Measurements from ENCODE around the gene MGRN1.

Gene MGRN1

DNA sequence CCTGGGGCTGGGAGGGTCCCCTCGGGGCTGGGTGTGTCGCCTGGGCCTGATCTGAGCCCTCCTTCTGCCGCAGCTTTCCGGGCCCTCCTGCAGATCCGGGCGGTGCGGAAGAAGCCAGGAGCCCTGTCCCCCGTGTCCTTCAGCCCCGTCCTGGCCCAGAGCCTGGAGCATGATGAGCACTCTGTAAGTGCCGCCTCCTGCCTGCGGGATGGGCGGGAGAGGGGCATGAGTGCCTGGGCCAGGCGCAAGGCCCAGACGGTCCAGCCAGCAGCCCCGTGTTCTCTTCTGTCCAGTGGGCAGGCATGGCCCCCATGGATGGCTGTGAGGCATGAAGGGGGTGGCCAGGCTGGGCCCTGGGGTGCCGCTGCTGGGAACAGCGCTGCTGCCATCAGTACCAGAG, 52.8 kb downstream of the MGRN1 start:
- TF ChIP-seq, protein P1, sequence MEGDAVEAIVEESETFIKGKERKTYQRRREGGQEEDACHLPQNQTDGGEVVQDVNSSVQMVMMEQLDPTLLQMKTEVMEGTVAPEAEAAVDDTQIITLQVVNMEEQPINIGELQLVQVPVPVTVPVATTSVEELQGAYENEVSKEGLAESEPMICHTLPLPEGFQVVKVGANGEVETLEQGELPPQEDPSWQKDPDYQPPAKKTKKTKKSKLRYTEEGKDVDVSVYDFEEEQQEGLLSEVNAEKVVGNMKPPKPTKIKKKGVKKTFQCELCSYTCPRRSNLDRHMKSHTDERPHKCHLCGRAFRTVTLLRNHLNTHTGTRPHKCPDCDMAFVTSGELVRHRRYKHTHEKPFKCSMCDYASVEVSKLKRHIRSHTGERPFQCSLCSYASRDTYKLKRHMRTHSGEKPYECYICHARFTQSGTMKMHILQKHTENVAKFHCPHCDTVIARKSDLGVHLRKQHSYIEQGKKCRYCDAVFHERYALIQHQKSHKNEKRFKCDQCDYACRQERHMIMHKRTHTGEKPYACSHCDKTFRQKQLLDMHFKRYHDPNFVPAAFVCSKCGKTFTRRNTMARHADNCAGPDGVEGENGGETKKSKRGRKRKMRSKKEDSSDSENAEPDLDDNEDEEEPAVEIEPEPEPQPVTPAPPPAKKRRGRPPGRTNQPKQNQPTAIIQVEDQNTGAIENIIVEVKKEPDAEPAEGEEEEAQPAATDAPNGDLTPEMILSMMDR (IDR thresholded peaks at IDR 0.05; ENCODE audit: low read depth, low read length): no peak
- no peak overlapping the region for H3K4me3 ChIP-seq (ENCODE audit: low read depth, low read length)

DNA sequence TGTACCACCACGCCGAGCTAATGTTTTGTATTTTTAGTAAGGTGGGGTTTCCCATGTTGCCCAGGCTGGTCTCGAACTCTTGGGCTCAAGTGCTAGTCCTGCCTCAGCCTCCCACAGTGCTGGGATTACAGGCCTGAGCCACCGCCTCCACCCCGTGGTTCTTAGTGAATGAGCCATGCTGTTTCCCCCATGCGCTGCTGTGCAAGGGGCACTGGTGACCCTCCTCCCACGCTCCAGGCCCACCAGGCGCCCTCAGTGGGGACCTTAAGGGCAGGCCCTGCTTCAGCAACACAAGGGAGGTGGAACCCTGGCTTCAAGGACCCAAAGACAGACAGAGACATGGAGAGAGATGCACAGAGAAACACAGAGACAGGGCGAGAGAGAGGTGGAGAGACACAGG, 53.4 kb downstream of the MGRN1 start:
- H3K4me3 ChIP-seq (ENCODE audit: low read depth, low read length): no peak overlapping the region
- TF ChIP-seq, protein P1 (IDR thresholded peaks at IDR 0.05; ENCODE audit: low read depth, low read length): no peak

DNA sequence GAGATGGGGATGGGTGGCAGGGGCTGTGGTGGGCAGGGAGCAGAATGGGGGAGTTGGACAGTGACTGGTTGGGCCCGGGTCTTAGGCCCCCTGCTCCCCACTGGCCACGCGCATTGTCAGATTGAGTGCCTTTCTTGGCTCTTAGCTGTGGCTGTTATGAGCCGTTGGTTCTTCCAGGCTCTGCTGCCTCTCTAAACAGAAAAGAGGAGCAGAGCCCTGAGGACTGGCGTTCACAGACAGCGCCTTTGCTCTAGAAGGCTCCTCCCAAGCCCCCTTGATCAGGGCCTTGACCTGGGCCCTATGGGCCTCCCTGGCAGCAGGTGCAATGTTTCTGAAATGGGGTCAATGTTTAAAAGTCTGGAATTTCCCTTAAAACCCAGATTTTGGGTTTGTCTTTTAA, 54.0 kb downstream of the MGRN1 start:
- TF ChIP-seq, protein P1 (IDR thresholded peaks at IDR 0.05; ENCODE audit: low read depth, low read length): no peak
- no peak overlapping the region for H3K4me3 ChIP-seq (ENCODE audit: low read depth, low read length)

DNA sequence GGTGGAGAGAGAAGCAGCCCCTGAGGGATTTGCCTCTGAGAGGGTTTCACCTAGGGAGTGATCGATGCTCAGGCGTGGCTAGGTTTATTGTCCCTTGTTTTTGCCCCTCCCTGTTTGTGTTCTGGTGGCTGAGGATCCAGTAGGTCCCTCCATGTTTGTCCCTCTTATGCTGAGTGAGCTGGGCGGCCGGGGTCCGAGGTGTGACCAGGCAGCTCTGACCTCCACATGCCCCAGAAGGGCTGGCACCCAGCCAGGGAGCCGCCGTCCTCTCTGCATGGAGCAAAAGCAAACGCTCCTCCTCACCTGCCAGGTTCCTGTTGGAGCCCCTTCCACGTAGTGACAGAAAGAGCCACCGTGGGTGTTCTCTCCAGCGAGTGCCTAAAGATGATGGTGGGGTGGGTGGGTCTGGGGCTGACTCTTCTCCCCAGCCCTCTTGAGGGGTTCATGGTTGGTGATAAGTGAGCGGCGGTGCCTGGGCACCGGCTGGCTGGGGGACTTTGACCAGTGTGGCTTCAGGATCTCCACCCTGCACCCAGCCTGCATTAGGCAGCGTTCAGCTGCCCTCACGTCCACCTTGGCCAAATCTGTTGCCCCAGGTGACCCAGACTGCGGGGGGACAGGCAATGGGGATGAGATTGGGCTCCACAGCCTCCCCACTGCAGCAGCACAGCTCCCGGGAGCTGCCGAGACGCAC, 54.7 kb downstream of the MGRN1 start:
- TF ChIP-seq, protein P1 (IDR thresholded peaks at IDR 0.05; ENCODE audit: low read depth, low read length): no peak
- no peak overlapping the region for H3K4me3 ChIP-seq (ENCODE audit: low read depth, low read length)

DNA sequence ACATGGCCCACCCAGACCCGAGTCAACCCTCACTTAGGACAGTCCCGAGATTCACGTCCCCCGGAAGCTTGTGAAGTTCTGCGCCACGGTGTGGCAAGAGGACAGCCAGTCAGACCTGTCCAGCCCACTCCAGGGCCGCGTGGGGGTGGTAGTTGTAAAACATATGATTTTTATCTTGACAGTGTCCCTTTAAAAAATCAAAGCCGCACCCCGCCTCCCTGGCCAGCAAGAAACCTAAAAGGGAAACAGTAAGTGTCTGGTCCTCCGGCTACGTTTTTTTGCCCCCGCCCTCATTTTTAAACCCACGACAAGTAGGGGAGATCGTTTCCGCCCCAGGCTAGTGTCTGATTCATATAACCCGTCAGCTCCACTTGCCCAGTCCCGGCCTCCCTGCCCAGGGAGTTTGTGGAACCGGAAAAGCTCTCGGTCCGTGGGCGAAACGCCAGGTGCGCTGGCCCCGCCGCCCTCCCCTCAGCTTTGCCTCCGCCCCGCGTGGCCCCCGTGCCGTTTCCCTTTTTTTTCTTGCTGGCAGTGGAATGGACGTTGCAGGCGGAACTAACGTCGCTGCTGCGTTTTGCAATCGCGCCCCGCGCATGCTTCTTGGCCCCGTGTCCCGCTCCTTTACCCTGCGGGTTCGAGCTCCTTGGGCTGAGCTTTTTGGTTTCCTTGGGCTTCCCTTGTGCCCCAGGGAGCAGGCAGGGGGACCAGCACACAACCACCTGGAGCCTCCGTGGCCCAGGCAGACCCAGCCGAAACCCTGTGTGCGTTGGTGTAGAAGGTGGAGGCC, 55.4 kb downstream of the MGRN1 start:
- TF ChIP-seq, protein P1 (IDR thresholded peaks at IDR 0.05; ENCODE audit: low read depth, low read length): no peak
- H3K4me3 ChIP-seq (ENCODE audit: low read depth, low read length): no peak overlapping the region

DNA sequence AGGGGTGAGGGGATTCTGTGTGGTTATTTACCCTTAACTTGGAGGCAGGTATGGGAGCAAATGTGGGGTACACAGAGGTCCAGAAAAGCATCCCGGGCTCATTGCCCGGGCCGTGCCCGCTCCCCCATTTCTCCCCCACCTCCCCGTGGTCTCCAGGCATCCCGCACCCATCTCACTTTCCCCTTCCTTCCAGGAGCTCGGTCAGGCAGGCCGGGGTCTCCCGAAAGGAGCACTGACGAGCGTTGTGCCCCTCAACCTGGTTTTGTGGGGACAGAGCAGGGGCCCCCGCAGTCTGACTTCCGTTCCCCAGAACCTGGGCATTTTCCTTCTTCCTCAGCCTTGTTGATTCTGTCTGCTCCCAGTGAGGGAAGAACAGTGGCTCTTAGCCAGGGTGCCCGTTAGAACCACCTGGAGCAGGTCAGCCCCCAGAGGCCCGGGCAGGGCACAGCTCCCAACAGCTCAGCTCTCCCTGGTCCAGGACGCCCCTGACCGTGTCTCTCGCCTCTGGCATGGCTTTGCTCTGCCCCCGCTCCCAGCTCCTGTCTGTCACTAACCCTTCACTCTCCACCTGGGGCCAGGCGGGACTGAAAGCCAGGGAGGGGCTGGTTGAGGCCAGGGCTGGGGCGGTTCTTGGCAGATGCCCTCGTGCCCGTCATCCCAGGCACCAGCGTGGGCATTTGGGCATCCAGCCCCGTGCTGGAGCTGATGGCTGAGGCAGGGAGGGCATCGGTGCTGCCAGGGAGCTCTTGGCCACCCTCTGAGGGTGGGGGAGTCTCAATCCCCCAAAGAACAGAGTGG, 56.2 kb downstream of the MGRN1 start:
- no peak overlapping the region for H3K4me3 ChIP-seq (ENCODE audit: low read depth, low read length)
- TF ChIP-seq, protein P1 (IDR thresholded peaks at IDR 0.05; ENCODE audit: low read depth, low read length): no peak
